Osteoblast (primary cell): ENCODE results near the gene NALF2. TPM values are rescaled to one million over a fixed set of nuclear protein-coding genes. Genes with fewer than 3 reads are reported as not detected.

Experiments
- DNase-seq: peaks from one replicate; pipeline ENCODE4 v3.0.0; 2011; ENCODE audit warnings: low spot score, mixed read lengths; ENCODE audit not compliant: insufficient read length; ENCODE audit errors: missing footprints
- H2AFZ ChIP-seq: 2 replicates; pipeline ENCODE4 v1.6.0; 2011; ENCODE audit warnings: mild to moderate bottlenecking, low read length
- H3K27ac ChIP-seq: 2 replicates; pipeline ENCODE4 v1.5.1; 2011; ENCODE audit warnings: mild to moderate bottlenecking, low read depth, low read length, moderate library complexity
- H3K27me3 ChIP-seq: 2 replicates; pipeline ENCODE4 v1.6.0; 2012; ENCODE audit warnings: mild to moderate bottlenecking, control low read depth, inconsistent platforms, low read length, moderate library complexity; ENCODE audit not compliant: insufficient read depth
- H3K36me3 ChIP-seq: 2 replicates; pipeline ENCODE4 v1.5.1; 2011; ENCODE audit warnings: mild to moderate bottlenecking, low read length, control low read depth, moderate library complexity; ENCODE audit not compliant: insufficient read depth
- H3K4me1 ChIP-seq: 2 replicates; pipeline ENCODE4 v1.5.1; 2011; ENCODE audit warnings: mild to moderate bottlenecking, low read length, control low read depth, moderate library complexity; ENCODE audit not compliant: insufficient read depth
- H3K4me2 ChIP-seq: 2 replicates; pipeline ENCODE4 v1.6.0; 2011; ENCODE audit warnings: mild to moderate bottlenecking, low read length; ENCODE audit not compliant: insufficient read depth
- H3K4me3 ChIP-seq: fragments of 200-600 bp; sonication (generic); 3 replicates; pipeline ENCODE4 v1.5.1; 2012; ENCODE audit warnings: mild to moderate bottlenecking, low read length, inconsistent platforms; ENCODE audit not compliant: insufficient read depth
- H3K79me2 ChIP-seq: 2 replicates; pipeline ENCODE4 v1.6.0; 2012; ENCODE audit warnings: mild to moderate bottlenecking, low read length, control low read depth, inconsistent platforms; ENCODE audit not compliant: insufficient read depth
- H3K9me3 ChIP-seq: 2 replicates; pipeline ENCODE4 v1.5.1; 2011; ENCODE audit warnings: low read depth, low read length, control low read depth
- H4K20me1 ChIP-seq: 2 replicates; pipeline ENCODE4 v1.6.0; 2012; ENCODE audit warnings: mild to moderate bottlenecking, low read length, control low read depth; ENCODE audit not compliant: insufficient read depth
- total RNA-seq: library from RNA; depleted of rRNA; stranded (reverse); fragments of >200 nt; gene quantifications from 2 replicates; pipeline ENCODE4 v1.2.3, GENCODE V29; 2012
- TF ChIP-seq, protein P1 (sequence below): IDR thresholded peaks from 2 replicates; pipeline ENCODE4 v1.5.1; 2011; ENCODE audit warnings: mild to moderate bottlenecking, low read depth, low read length, moderate library complexity; ENCODE audit errors: extremely low read depth

NALF2 gene
- total RNA-seq, 1 donor = not detected

DNA sequence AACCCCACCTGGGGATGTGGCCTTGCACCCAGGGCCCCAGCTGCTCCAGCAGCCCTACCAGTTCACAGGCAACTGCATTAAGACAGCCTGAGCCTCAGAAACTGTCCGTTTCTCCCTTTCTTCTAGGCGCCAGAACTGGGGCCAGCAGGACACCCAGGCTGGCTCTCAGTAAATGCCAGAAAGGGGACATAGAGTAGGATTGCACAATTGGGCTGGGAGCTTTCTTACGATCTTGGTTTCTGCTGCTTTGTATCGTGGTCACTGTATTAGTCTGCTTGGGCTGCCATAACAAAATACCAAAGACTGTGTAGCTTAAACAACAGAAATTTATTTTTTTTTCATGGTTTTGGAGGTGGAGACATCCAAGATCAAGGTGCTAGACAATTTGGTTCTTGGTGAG lies 48.4 kb downstream of the NALF2 start:
- H3K4me1 ChIP-seq = no peaks in the 10 kb centered on the region
- no peak overlapping the region for H2AFZ ChIP-seq
- TF ChIP-seq, protein P1, sequence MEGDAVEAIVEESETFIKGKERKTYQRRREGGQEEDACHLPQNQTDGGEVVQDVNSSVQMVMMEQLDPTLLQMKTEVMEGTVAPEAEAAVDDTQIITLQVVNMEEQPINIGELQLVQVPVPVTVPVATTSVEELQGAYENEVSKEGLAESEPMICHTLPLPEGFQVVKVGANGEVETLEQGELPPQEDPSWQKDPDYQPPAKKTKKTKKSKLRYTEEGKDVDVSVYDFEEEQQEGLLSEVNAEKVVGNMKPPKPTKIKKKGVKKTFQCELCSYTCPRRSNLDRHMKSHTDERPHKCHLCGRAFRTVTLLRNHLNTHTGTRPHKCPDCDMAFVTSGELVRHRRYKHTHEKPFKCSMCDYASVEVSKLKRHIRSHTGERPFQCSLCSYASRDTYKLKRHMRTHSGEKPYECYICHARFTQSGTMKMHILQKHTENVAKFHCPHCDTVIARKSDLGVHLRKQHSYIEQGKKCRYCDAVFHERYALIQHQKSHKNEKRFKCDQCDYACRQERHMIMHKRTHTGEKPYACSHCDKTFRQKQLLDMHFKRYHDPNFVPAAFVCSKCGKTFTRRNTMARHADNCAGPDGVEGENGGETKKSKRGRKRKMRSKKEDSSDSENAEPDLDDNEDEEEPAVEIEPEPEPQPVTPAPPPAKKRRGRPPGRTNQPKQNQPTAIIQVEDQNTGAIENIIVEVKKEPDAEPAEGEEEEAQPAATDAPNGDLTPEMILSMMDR = no peak
- H3K27me3 ChIP-seq = peaks cover 22% of the 10 kb centered on the region
- no peaks in the 10 kb centered on the region for H3K79me2 ChIP-seq
- no peak for DNase-seq
- no peak overlapping the region for H3K4me2 ChIP-seq
- H3K27ac ChIP-seq = no peak overlapping the region
- H3K4me3 ChIP-seq = no peak overlapping the region
- no peaks in the 10 kb centered on the region for H3K9me3 ChIP-seq
- no peaks in the 10 kb centered on the region for H3K36me3 ChIP-seq
- H4K20me1 ChIP-seq = peaks cover 2% of the 10 kb centered on the region

Other genes starting within 250 kb of the NALF2 start
- under 0.01 and 0.59 TPM in 2 replicates for gene EDA, start 111.8 kb downstream of the NALF2 start, total RNA-seq